Osteoblast (primary cell): ENCODE data around the gene IZUMO2. TPM values are rescaled to one million over a fixed set of nuclear protein-coding genes. Genes with fewer than 3 reads are reported as not detected.

ENCODE experiments used
- DNase-seq: peaks from one replicate; pipeline ENCODE4 v3.0.0; 2011; ENCODE audit warnings: low spot score, mixed read lengths; ENCODE audit not compliant: insufficient read length; ENCODE audit errors: missing footprints
- H2AFZ ChIP-seq: 2 replicates; pipeline ENCODE4 v1.6.0; 2011; ENCODE audit warnings: mild to moderate bottlenecking, low read length
- H3K27ac ChIP-seq: 2 replicates; pipeline ENCODE4 v1.5.1; 2011; ENCODE audit warnings: mild to moderate bottlenecking, low read depth, low read length, moderate library complexity
- H3K27me3 ChIP-seq: 2 replicates; pipeline ENCODE4 v1.6.0; 2012; ENCODE audit warnings: mild to moderate bottlenecking, control low read depth, inconsistent platforms, low read length, moderate library complexity; ENCODE audit not compliant: insufficient read depth
- H3K36me3 ChIP-seq: 2 replicates; pipeline ENCODE4 v1.5.1; 2011; ENCODE audit warnings: mild to moderate bottlenecking, low read length, control low read depth, moderate library complexity; ENCODE audit not compliant: insufficient read depth
- H3K4me1 ChIP-seq: 2 replicates; pipeline ENCODE4 v1.5.1; 2011; ENCODE audit warnings: mild to moderate bottlenecking, low read length, control low read depth, moderate library complexity; ENCODE audit not compliant: insufficient read depth
- H3K4me2 ChIP-seq: 2 replicates; pipeline ENCODE4 v1.6.0; 2011; ENCODE audit warnings: mild to moderate bottlenecking, low read length; ENCODE audit not compliant: insufficient read depth
- H3K4me3 ChIP-seq: fragments of 200-600 bp; sonication (generic); 3 replicates; pipeline ENCODE4 v1.5.1; 2012; ENCODE audit warnings: mild to moderate bottlenecking, low read length, inconsistent platforms; ENCODE audit not compliant: insufficient read depth
- H3K79me2 ChIP-seq: 2 replicates; pipeline ENCODE4 v1.6.0; 2012; ENCODE audit warnings: mild to moderate bottlenecking, low read length, control low read depth, inconsistent platforms; ENCODE audit not compliant: insufficient read depth
- H3K9me3 ChIP-seq: 2 replicates; pipeline ENCODE4 v1.5.1; 2011; ENCODE audit warnings: low read depth, low read length, control low read depth
- H4K20me1 ChIP-seq: 2 replicates; pipeline ENCODE4 v1.6.0; 2012; ENCODE audit warnings: mild to moderate bottlenecking, low read length, control low read depth; ENCODE audit not compliant: insufficient read depth
- CTCF ChIP-seq: IDR thresholded peaks from 2 replicates; pipeline ENCODE4 v1.5.1; 2011; ENCODE audit warnings: mild to moderate bottlenecking, low read depth, low read length, moderate library complexity; ENCODE audit errors: extremely low read depth
- total RNA-seq: library from RNA; depleted of rRNA; stranded (reverse); fragments of >200 nt; gene quantifications from 2 replicates; pipeline ENCODE4 v1.2.3, GENCODE V29; 2012

The IZUMO2 gene
- total RNA-seq, result not detected in 2 replicates

- Histone ChIP-seq H3K4me1 (no peaks in the 10 kb centered on the region), H3K36me3 (no peaks in the 10 kb centered on the region), H3K27ac (no peak within 1 kb of the TSS), H2AFZ (no peak within 1 kb of the TSS), H3K9me3 (peaks cover 5% of the 10 kb centered on the region), H4K20me1 (no peaks in the 10 kb centered on the region), H3K4me2 (no peak within 1 kb of the TSS), H3K27me3 (no peaks in the 10 kb centered on the region), H3K4me3 (no peak within 1 kb of the TSS), H3K79me2 (no peaks in the 10 kb centered on the region)
- no peak for TF ChIP-seq CTCF
- DNase-seq, result no peak
These were observed at the start of gene IZUMO2 for GRCh38 chr19:50162988-50163387. TSS of gene IZUMO2 (minus strand) at chr19:50163281. CDS start at chr19:50163194, 87 bp downstream.

DNA sequence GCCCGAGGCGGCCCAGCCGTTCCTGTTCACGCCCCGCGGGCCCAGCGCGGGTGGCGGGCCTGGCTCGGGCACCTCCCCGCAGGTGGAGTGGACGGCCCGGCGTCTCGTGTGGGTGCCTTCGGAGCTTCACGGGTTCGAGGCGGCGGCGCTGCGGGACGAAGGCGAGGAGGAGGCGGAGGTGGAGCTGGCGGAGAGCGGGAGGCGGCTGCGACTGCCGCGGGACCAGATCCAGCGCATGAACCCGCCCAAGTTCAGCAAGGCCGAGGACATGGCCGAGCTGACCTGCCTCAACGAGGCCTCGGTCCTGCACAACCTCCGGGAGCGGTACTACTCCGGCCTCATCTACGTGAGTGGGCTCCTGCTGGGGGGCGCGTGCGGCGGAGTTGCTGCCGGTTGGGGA lies 47.3 kb upstream of the IZUMO2 start:
- Histone ChIP-seq H3K4me2 (no peak overlapping the region), H3K79me2 (no peaks in the 10 kb centered on the region), H3K4me1 (no peaks in the 10 kb centered on the region), H2AFZ (no peak overlapping the region), H3K36me3 (no peaks in the 10 kb centered on the region), H3K4me3 (no peak overlapping the region), H3K27me3 (no peaks in the 10 kb centered on the region), H3K27ac (no peak overlapping the region), H4K20me1 (no peaks in the 10 kb centered on the region), H3K9me3 (no peaks in the 10 kb centered on the region)
- no peak for TF ChIP-seq CTCF
- DNase-seq, result no peak

GRCh38 chr19:50209131-50209530 lies 46.0 kb upstream of the IZUMO2 start:
- no peak for TF ChIP-seq CTCF
- Histone ChIP-seq H4K20me1 (no peaks in the 10 kb centered on the region), H2AFZ (no peak overlapping the region)

GRCh38 chr19:50207730-50208129 lies 44.6 kb upstream of the IZUMO2 start:
- H3K4me2 ChIP-seq, result no peak overlapping the region
- H3K27me3 ChIP-seq, result peaks cover 11% of the 10 kb centered on the region
- no peaks in the 10 kb centered on the region for H3K79me2 ChIP-seq
- no peaks in the 10 kb centered on the region for H3K9me3 ChIP-seq
- no peak for DNase-seq
- H4K20me1 ChIP-seq, result no peaks in the 10 kb centered on the region
- no peak for TF ChIP-seq CTCF
- no peaks in the 10 kb centered on the region for H3K36me3 ChIP-seq
- no peak overlapping the region for H2AFZ ChIP-seq
- no peak overlapping the region for H3K27ac ChIP-seq
- H3K4me3 ChIP-seq, result no peak overlapping the region
- H3K4me1 ChIP-seq, result no peaks in the 10 kb centered on the region

More at GRCh38 chr19:50209131-50209530, 46.0 kb upstream of the IZUMO2 start:
- H3K36me3 ChIP-seq, result no peaks in the 10 kb centered on the region
- no peaks in the 10 kb centered on the region for H3K79me2 ChIP-seq
- H3K4me3 ChIP-seq, result no peak overlapping the region
- H3K4me2 ChIP-seq, result no peak overlapping the region
- no peaks in the 10 kb centered on the region for H3K4me1 ChIP-seq
- H3K27me3 ChIP-seq, result peaks cover 4% of the 10 kb centered on the region
- no peaks in the 10 kb centered on the region for H3K9me3 ChIP-seq
- no peak overlapping the region for H3K27ac ChIP-seq
- DNase-seq, result no peak
